DND-41 (cell line): Measurements from ENCODE around the gene ARFIP1.
"Not testable (repeated sequence)": the region's sequence is repeated elsewhere in the genome, so short reads cannot be mapped to it uniquely, and the experiment has no call there.

Experiments
- CTCF ChIP-seq: IDR thresholded peaks from 2 replicates; pipeline ENCODE4 v1.5.1; 2012; ENCODE audit warnings: borderline replicate concordance, low read length, moderate library complexity, mild to moderate bottlenecking; ENCODE audit not compliant: poor library complexity, severe bottlenecking; ENCODE audit errors: extremely low read depth
- EZH2 ChIP-seq: IDR thresholded peaks from 3 replicates; pipeline ENCODE4 v1.6.1; 2012; ENCODE audit warnings: borderline replicate concordance, low read depth, mild to moderate bottlenecking, moderate library complexity, low read length, inconsistent platforms; ENCODE audit not compliant: severe bottlenecking

DNA sequence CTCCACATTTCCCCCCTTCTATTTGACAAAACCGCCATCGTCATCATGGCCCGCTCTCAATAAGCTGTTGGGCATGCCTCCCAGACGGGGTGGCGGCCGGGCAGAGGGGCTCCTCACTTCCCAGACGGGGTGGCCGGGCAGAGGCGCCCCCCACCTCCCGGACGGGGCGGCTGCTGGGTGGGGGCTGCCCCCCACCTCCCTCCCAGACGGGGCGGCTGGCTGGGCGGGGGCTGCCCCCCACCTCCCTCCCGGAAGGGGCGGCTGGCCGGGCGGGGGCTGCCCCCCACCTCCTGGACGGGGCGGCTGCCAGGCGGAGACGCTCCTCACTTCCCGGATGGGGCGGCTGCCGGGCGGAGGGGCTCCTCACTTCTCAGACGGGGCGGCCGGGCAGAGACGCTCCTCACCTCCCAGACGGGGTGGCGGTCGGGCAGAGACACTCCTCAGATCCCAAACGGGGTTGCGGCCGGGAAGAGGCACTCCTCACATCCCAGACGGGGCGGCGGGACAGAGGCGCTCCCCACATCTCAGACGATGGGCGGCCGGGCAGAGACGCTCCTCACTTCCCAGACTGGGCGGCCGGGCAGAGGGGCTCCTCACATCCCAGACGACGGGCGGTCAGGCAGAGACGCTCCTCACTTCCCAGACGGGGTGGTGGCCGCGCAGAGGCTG is 14.6 kb upstream of the ARFIP1 start:
- not testable (repeated sequence) for TF ChIP-seq CTCF, EZH2
